Measurements from ENCODE around the gene MAPK10. TPM values are rescaled to one million over a fixed set of nuclear protein-coding genes. Genes with fewer than 3 reads are reported as not detected.

MAPK10 gene
- total and polyA plus RNA-seq, 9 of the 15 experiments (the other 6 are each of a cell fraction or from before 2014, with no cell fraction given) = 0.10 to 0.53 (median 0.18) TPM; not detected in 4

DNA sequence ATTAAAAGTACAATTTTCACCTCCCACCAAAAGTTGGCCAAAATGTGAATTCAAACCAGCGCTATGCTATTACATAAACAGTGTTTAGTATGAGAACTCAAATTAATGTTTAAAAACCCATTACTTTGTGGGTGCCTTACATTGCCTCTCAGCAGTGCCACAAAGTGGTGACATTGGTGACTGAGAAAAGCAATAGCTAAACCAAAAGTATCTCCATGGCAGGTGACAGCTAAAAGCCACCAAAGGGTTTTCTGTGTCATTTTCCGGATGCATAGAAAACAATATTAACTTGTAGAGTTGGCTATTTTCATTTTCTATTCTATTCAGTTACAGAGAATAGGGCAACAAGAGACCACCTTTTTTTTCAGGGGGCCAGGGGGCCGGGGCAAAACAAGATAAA lies 261.2 kb downstream of the MAPK10 start (continued):
- TF ChIP-seq MAZ (CRISPR knock-in tag; conservative IDR thresholded peaks at IDR 0.05 in 1 of 2, IDR thresholded peaks at IDR 0.05 in 1 of 2) = no peak

DNA sequence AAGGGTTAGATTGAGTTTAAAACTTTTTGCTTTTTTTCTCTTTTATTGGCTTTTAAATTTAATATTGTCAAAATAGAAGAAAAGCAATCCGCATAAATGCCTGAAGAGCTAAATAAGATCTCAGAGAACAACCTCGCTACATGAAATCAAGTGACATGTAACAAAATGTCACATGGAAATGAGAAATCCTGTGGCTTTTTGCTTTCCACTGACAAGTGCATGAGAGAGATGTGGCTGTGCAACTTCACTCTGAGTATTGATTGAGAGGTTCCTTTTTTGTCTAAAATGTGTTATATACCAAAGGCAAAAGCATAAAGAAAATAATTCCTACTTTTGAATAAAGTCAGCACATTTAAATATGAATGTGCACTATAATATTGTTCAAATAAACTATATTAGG lies 263.5 kb downstream of the MAPK10 start:
- 44% methylated on average over 2 of the region's 2 CpGs for WGBS (ENCODE audit: insufficient coverage, low coverage, missing lambda C conversion rate)

More for the DNA sequence above, 263.5 kb downstream of the MAPK10 start:
- Histone ChIP-seq H3K4me3 (no peak overlapping the region), H3K9me3 (replicated peaks; ENCODE audit: control insufficient read depth, insufficient read depth, low read depth, low read length) (no peaks in the 10 kb centered on the region), H3K9me1 (ENCODE audit: control insufficient read depth, insufficient read depth, low read length) (no peaks in the 10 kb centered on the region), H2AFZ (ENCODE audit: low read depth, low read length) (no peak overlapping the region), H3K36me3 (ENCODE audit: control insufficient read depth, insufficient read depth, low read length) (no peaks in the 10 kb centered on the region), H3K4me2 (ENCODE audit: insufficient read depth, low read length) (no peak overlapping the region), H3K27me3 (ENCODE audit: control insufficient read depth in 2 of 2, insufficient read depth in 2 of 2, low read length in 2 of 2) (no peaks in the 10 kb centered on the region), H4K20me1 (replicated peaks; ENCODE audit: control insufficient read depth, insufficient read depth, low read length) (no peaks in the 10 kb centered on the region), H3K4me1 (replicated peaks in 1 of 2; ENCODE audit: control insufficient read depth in 2 of 2, insufficient read depth in 2 of 2, low read length in 2 of 2) (no peaks in the 10 kb centered on the region), H3K9ac (ENCODE audit: insufficient read depth in 1 of 2, low read depth in 2 of 2, low read length in 2 of 2) (no peak overlapping the region), H3K27ac (ENCODE audit: extremely low read depth, low read depth, low read length) (no peak overlapping the region), H3K79me2 (ENCODE audit: control insufficient read depth, insufficient read depth, low read length) (no peaks in the 10 kb centered on the region)
- CTCF ChIA-PET (ENCODE audit: low intra/inter-chr PET ratio) = no interaction called here
- BruUV-seq (replicated peaks) = no TSS peak
- FAIRE-seq = no peak
- no peak for DNase-seq (ENCODE audit: extremely low read depth in 1 of 4, low spot score in 3 of 4)
- TF ChIP-seq, protein P1, sequence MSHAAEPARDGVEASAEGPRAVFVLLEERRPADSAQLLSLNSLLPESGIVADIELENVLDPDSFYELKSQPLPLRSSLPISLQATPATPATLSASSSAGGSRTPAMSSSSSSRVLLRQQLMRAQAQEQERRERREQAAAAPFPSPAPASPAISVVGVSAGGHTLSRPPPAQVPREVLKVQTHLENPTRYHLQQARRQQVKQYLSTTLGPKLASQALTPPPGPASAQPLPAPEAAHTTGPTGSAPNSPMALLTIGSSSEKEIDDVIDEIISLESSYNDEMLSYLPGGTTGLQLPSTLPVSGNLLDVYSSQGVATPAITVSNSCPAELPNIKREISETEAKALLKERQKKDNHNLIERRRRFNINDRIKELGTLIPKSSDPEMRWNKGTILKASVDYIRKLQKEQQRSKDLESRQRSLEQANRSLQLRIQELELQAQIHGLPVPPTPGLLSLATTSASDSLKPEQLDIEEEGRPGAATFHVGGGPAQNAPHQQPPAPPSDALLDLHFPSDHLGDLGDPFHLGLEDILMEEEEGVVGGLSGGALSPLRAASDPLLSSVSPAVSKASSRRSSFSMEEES (CRISPR knock-in tag; IDR thresholded peaks at IDR 0.05) = no peak
- no peak for TF ChIP-seq HOXB6 (CRISPR knock-in tag; IDR thresholded peaks at IDR 0.05; ENCODE audit: borderline replicate concordance)
- intact Hi-C loops (cut with micrococcal nuclease) = no loop called here
- in situ Hi-C loops (cut with MboI) = no loop called here
- POLR2A ChIA-PET = no interaction called here
- ATAC-seq = no peak
